ENCODE results near the gene IDH3A. TPM values are rescaled to one million over a fixed set of nuclear protein-coding genes. Genes with fewer than 3 reads are reported as not detected.

The IDH3A gene
- total and polyA plus RNA-seq, 9 of the 15 experiments (the other 6 are each of a cell fraction or from before 2014, with no cell fraction given): 37.4 to 249 (median 107) TPM

- TF ChIP-seq ZNF407 (IDR thresholded peaks at IDR 0.05; ENCODE audit: low read depth): no peak
- TF ChIP-seq HBP1 (CRISPR knock-in tag; IDR thresholded peaks at IDR 0.05): 0 out of 2 replicates have a peak, but pooled peaks have one; percentile 14
- no peak for TF ChIP-seq STAT5B (CRISPR knock-in tag; IDR thresholded peaks at IDR 0.05)
- no peak; the same call in 1 of the 2 replicates for TF ChIP-seq DPF2 (IDR thresholded peaks at IDR 0.05)
- TF ChIP-seq CHD1 (IDR thresholded peaks at IDR 0.05; ENCODE audit: low read length): peak; percentile 75
- TF ChIP-seq ZNF766 (CRISPR knock-in tag; conservative IDR thresholded peaks at IDR 0.05): no peak; the same call in 1 of the 2 replicates
- peak; percentile 77 for TF ChIP-seq PHF20 (IDR thresholded peaks at IDR 0.05; ENCODE audit: partially characterized antibody)
Measured at GRCh38 chr15:78131295-78132061, 17.7 kb upstream of the IDH3A start, which contains the start of gene CIB2 (continued).
